COLO829 (cell line): ENCODE measurements around the gene CDH2.

Experiments used
- DNase-seq: peaks from one replicate; pipeline ENCODE4 v3.0.0; 2012; ENCODE audit warnings: low spot score

The CDH2 gene

GRCh38 chr18:28176948-28177827 is at the start of gene CDH2:
CDH2 (minus strand) TSS chr18:28177130; CDS start chr18:28177022, 108 bp downstream.
- peak; percentile 63 for DNase-seq

- DNase-seq, result no peak
These were observed 35.1 kb upstream of the CDH2 start for GRCh38 chr18:28212060-28212459.

- DNase-seq, result no peak
These were observed 31.9 kb upstream of the CDH2 start for GRCh38 chr18:28208712-28209265.

- no peak for DNase-seq
These were observed 31.3 kb upstream of the CDH2 start for GRCh38 chr18:28208268-28208667.

- no peak for DNase-seq
These were observed 27.2 kb upstream of the CDH2 start for GRCh38 chr18:28204154-28204553.

- no peak for DNase-seq
These were observed 24.1 kb upstream of the CDH2 start for GRCh38 chr18:28201056-28201455.

GRCh38 chr18:28198620-28199019 is 21.7 kb upstream of the CDH2 start:
- no peak for DNase-seq

GRCh38 chr18:28193177-28193778 is 16.3 kb upstream of the CDH2 start:
- DNase-seq, result no peak

- peak; percentile 41 for DNase-seq
These were observed 12.7 kb upstream of the CDH2 start for GRCh38 chr18:28189400-28190239.

- DNase-seq, result no peak
These were observed 8.2 kb upstream of the CDH2 start for GRCh38 chr18:28185121-28185520.

- DNase-seq, result no peak
These were observed 6.6 kb upstream of the CDH2 start for GRCh38 chr18:28183418-28184078.

- no peak for DNase-seq
These were observed 4.7 kb upstream of the CDH2 start for GRCh38 chr18:28181616-28182015.

GRCh38 chr18:28178720-28179119 is 1.8 kb upstream of the CDH2 start:
- DNase-seq, result no peak

- peak; percentile 10 for DNase-seq
These were observed 1.1 kb upstream of the CDH2 start for GRCh38 chr18:28177828-28178635.

GRCh38 chr18:28176698-28176947 is 307 bp downstream of the CDH2 start:
- no peak for DNase-seq

- DNase-seq, result peak; percentile 14
These were observed 816 bp downstream of the CDH2 start for GRCh38 chr18:28175930-28176697.

- peak; percentile 10 for DNase-seq
These were observed 1.6 kb downstream of the CDH2 start for GRCh38 chr18:28175150-28175929.

GRCh38 chr18:28174181-28174905 is 2.6 kb downstream of the CDH2 start:
- DNase-seq, result no peak

- no peak for DNase-seq
These were observed 5.1 kb downstream of the CDH2 start for GRCh38 chr18:28171837-28172236.
